ENCODE results near the gene NFIA.

- TF ChIP-seq TSHZ1 (tag by site-specific recombination; IDR thresholded peaks at IDR 0.05; ENCODE audit: borderline replicate concordance): no peak
- no peak for TF ChIP-seq ZNF623 (tag by site-specific recombination; IDR thresholded peaks at IDR 0.05)
- TF ChIP-seq ZSCAN30 (tag by site-specific recombination; IDR thresholded peaks at IDR 0.05): no peak
- TF ChIP-seq ZNF76 (tag by site-specific recombination; IDR thresholded peaks at IDR 0.05; ENCODE audit: borderline replicate concordance, low read depth): no peak
Observed at GRCh38 chr1:61064673-61065072, 17.7 kb upstream of the NFIA start.

Measured in HEK293 (cell line).